HG03064 (cell line): ENCODE data around the gene TTLL13.
A peak's percentile ranks its signal among the peaks of the same experiment; 100 is the strongest.

Experiments used
- ATAC-seq: cut with Tn5 transposase; IDR thresholded peaks from one replicate; pipeline ENCODE4 v1.9.1; 2021; ENCODE audit warnings: low read depth; ENCODE audit not compliant: unreplicated experiment

TTLL13 gene, protein sequence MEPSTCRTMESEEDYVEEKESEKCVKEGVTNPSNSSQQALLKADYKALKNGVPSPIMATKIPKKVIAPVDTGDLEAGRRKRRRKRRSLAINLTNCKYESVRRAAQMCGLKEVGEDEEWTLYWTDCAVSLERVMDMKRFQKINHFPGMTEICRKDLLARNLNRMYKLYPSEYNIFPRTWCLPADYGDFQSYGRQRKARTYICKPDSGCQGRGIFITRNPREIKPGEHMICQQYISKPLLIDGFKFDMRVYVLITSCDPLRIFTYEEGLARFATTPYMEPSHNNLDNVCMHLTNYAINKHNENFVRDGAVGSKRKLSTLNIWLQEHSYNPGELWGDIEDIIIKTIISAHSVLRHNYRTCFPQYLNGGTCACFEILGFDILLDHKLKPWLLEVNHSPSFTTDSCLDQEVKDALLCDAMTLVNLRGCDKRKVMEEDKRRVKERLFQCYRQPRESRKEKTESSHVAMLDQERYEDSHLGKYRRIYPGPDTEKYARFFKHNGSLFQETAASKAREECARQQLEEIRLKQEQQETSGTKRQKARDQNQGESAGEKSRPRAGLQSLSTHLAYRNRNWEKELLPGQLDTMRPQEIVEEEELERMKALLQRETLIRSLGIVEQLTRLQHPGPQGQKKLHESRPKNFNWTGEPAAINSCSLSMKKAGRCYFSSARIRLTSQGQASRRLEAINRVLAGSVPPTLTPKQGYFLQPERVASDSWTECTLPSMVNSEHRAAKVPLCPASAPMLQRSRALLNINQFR

DNA sequence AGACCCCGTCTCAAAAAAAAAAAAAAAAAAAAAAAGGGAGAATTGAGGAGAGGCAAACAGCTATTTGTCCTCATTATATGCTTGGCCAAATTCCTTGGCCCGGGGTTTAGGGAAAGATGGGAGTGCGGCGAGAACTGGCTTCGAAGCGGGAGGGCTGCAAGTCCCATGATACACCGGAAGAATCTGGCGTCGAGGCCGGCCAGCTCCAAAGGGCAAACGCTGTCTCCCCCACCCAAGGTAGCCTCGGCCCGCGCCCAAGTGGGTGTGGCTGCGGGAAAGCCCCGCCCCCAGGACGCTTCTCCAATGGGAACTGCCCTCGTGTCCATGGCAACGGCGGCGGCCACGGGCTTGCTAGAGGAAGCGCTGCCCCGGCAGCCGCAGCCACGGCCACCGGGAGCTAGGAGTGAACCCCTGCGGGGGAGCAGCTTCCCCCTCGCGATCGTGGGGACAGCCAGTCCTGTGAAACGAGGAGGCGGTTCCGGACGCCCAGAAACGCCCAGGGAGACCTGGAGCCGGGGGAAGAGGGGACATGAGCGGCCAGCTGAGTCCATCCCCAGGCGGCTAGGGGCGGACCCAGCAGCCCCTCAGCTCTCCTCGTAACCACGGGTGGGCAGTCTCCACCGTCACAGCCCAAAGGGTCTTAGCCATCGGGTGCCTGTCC, at the start of gene TTLL13:
TTLL13 (plus strand) TSS at position 354 of the 661 bp plus-strand sequence. CDS start 1,075 bp downstream, outside the sequence.
- ATAC-seq: no peak

- ATAC-seq: no peak
Observed at GRCh38 chr15:90200534-90201129, 48.7 kb upstream of the TTLL13 start.

GRCh38 chr15:90201130-90201943, 48.0 kb upstream of the TTLL13 start, which contains the start of gene SEMA4B:
Gene SEMA4B, plus strand, starts transcription at chr15:90201330. Its CDS starts 249 bp downstream, at chr15:90201579.
- ATAC-seq: peak; percentile 82

DNA sequence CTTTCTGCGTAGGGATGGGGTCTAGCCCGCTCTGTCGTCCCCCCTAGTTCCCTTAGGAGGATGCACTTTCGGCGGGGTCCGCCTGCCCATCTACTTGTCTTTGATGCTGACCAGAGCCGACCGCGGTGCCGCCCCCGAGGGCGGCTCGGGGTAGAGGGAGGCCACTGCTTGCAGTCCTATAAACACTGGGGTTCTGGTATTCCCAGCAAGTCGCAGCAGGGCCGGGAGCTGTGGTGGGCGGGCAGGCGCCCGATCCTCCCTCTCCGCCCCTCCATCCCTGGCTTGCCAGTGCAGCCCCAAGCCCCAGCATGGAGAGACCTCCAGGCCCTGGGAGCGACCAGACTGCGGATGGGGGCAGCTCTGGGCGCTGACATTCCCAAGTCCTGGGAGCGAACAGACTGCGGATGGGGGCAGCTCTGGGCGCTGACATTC, 47.4 kb upstream of the TTLL13 start:
- peak; percentile 3 for ATAC-seq

GRCh38 chr15:90202929-90203328, 46.4 kb upstream of the TTLL13 start:
- ATAC-seq: no peak

DNA sequence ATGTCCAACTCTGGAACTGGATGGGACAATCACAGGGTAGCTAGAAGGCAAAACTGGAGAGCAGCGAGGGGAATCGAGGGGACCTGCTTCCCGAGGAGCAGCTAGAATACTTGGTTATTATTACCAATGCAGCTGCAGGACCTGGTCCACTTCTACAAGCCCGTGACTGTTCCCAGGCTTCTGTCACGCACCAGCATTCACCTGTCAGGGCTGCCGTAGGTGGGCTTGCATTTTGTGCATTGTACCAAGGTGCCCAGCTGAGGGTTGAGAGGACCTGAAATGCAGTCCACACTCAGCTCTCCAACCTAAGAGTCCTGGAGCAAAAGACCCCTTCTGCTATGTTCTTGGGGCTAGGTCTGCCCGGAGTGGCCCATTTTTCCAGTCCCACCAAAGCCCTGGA, 45.9 kb upstream of the TTLL13 start:
- no peak for ATAC-seq

DNA sequence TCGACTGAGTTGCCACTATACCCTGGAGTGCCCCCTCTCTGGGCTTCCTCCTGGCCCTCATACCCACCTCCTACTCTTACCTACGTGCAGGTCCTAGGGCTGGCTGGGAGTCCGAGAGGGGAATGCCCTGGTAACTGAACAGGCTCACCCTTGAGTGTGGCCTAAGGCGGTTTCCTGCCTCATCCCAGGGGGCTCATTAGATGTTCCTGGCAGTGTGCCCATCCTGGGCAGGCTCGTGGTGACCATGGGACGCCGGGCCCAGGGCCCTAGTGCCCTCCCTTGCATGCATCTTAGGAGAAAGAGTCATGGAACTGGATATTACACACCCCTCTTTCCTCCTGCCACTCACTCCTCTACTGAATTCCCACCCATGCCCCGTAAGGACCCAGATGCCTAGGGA, 45.4 kb upstream of the TTLL13 start:
- ATAC-seq: no peak

- ATAC-seq: no peak
Observed at GRCh38 chr15:90205050-90205848, 44.1 kb upstream of the TTLL13 start.

DNA sequence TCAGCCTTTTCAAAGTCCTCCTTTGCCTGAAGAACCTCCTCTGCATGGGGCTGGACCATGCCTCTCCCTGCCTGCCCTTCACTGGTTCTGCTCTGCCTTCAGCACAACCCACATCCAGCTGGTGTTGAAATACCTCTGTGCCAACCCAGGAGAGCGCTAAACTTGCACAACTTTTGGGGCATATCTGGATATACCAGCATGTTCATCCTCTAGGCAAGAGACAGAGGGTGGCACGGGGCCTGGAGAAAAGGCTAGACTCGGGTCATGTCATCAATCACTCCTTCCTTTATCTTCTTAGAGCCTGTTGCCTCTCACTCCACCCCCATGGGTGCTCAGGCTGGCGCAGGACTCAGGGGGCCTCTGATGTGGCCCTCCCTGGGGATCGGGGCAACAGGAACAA, 43.5 kb upstream of the TTLL13 start:
- no peak for ATAC-seq

DNA sequence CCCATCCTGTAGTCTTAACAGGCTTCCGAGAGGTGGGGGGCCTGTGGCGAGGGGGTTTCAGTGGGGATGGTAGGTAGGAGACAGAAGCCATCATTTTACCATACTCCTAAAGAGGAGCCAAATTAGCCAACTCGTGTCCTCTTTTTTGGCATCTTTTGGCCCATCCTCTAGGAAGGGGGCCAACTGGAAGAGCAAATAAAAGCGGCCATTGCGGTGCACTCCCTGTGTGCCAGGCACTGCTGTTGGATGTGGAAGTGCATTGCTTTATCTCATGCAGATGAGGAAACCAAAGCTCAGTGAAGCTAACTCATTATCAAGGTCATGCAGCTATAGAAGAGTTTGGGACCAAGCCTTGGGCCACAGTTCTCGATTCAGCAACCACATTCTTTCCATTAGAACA, 42.1 kb upstream of the TTLL13 start:
- no peak for ATAC-seq

DNA sequence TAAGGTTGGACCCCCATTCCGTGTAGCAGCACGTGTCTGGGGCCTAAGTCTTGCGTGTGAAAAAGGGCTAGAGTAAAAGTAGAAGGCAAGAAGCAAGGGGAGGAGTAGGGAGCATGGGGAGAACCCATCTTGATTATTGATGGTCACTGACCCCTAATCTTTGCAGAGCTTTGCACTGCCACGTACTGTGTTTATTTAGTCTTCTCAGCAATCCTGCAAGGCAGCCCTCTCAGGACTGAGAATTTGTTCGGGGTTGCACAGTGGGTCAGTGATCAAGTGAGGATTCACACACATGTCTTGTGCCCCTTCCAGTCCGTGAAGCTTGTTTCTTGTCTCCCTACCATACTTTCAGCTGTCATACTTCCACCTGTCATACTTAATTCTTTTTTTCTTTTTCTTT, 41.0 kb upstream of the TTLL13 start:
- ATAC-seq: no peak

GRCh38 chr15:90209591-90209990, 39.8 kb upstream of the TTLL13 start:
- no peak for ATAC-seq

DNA sequence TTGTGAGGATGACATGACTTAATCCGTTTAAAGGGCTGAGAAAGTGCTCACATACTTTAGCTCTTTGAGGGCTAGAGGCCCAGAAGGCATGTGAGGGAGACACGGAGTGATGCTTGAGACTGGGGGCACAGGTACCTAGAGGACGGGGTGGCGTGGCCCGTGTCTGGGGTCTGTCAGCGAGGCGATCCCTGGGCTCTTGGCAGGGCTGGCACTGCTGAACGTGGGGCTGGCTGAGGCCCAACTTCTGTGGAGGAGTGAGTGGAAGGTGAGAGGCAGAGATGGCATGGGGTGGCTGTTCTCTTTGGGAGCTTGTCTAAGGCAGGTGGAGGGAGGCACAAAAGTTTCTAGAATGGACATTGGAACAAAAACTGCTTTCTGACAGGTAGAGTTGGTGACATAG, 38.8 kb upstream of the TTLL13 start:
- no peak for ATAC-seq

- ATAC-seq: no peak
Observed at GRCh38 chr15:90211009-90211408, 38.3 kb upstream of the TTLL13 start.

DNA sequence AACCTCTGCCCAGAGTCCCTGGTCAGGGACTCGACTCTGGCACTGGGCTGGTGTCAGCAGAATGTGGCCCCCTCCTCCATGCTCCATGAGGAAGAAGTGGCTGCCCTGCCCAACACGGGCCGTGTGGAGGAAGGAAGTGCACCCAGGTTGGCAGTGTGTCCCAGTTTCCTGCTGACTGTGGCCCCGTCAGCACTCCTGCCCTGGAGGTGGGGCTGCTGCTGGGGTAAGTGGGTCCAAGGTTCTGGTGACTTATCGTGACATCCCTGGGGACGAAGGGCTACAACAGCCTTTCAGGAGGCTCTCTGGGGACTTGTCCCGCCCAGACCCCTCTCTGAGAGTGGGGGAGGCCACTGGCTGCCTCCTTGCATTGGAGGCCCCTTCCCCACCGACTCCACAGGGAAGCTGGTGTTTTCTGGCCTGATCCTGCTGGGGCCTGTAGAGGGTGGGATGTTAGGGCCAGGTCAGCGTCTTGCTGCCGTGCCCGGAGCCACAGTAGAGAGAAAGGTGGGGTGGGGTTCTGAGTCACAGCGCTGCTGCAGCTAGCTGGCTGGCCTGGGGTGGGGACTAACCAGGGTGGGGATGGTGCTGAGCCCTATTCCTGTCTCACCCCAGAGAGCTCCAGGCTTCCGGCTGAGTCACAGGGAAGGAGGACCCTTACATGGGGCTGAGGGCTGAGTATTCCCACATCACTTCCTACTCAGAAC, 37.8 kb upstream of the TTLL13 start:
- ATAC-seq: no peak

- no peak for ATAC-seq
Observed at GRCh38 chr15:90212221-90213098, 36.9 kb upstream of the TTLL13 start.

DNA sequence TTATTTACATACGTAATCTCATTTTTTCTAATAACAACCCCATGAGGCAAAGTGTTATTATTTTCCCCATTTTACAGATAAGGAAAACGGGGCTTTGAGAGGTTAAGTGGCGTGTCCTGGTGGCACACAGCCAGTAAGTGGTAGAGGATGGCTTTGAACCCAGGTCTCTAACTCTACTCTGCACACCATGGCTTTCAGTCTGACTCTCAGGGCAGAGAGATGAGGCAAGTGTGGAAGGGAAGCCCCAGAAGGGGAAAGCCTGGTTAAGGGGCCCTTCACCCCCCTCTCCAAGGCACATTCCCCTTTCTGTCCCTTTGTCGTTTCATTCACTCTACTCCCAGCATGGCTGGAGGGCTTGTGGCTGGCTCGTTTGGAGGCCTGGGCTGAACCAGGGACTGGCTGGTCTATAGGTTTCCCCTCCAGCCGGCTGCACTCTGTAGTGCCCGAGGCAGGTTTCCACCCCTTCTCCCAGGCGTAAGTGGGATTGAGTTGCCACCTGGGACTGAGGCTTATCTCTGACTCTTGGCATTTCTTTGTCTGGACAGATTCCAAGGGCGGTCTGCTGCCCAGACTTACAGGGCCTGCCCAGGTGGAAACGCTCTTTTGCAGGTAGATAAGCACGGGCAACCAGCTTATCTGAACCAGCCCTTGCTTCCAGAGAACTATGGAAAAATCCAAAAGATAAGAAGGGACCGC, 36.1 kb upstream of the TTLL13 start:
- ATAC-seq: no peak
